HEK293 (cell line): Measurements from ENCODE around the gene SH3BP4.

Experiments used
- CTCF ChIA-PET: fragments of 350-600 bp; formaldehyde crosslinking; extraction: SDS; loops from one replicate; lab custom pipeline; 2021; ENCODE audit warnings: antibody characterized with exemption; lab: Yijun Ruan, JAX
- POLR2A ChIA-PET: fragments of 300-600 bp; formaldehyde crosslinking; extraction: SDS; loops from one replicate; lab custom pipeline; 2020; ENCODE audit warnings: antibody characterized with exemption, inconsistent platforms; lab: Yijun Ruan, JAX
- H3K27ac ChIP-seq: fragments of 200-500 bp; sonication (Bioruptor generic); 2 replicates; pipeline ENCODE4 v1.5.1; 2014; ENCODE audit warnings: low read depth, low read length, control low read depth, inconsistent platforms; ENCODE audit errors: extremely low read depth
- H3K36me3 ChIP-seq, 2 experiments: fragments of 200-500 bp in 1 of 2; sonication (Bioruptor generic) in 1 of 2; 1 replicate in 1 of 2; 2 replicates in 1 of 2; pipeline ENCODE4 v1.5.1; 2014 to 2017; ENCODE audit warnings: inconsistent platforms in 2 of 2, low read length in 2 of 2; ENCODE audit not compliant: control insufficient read depth in 2 of 2, insufficient read depth in 1 of 2
- H3K4me1 ChIP-seq: fragments of 200-500 bp; sonication (Bioruptor generic); 2 replicates; pipeline ENCODE4 v1.5.1; 2014; ENCODE audit warnings: mild to moderate bottlenecking, low read length, inconsistent platforms; ENCODE audit not compliant: control insufficient read depth, insufficient read depth
- H3K4me3 ChIP-seq: 2 replicates; pipeline ENCODE4 v1.5.1; 2011; ENCODE audit warnings: low read depth, mild to moderate bottlenecking, control low read depth, low read length, moderate library complexity
- H3K9me3 ChIP-seq: fragments of 200-500 bp; sonication (Bioruptor generic); 2 replicates; pipeline ENCODE4 v1.5.1; 2014; ENCODE audit warnings: low read depth, low read length, inconsistent platforms; ENCODE audit not compliant: control insufficient read depth, insufficient read depth
- TRIM28 ChIP-seq: IDR thresholded peaks from 2 replicates; pipeline ENCODE4 v1.6.1; 2011; ENCODE audit warnings: low read length, control low read depth, borderline replicate concordance
- ZFHX2 ChIP-seq: fragments of 450-650 bp; formaldehyde crosslinking; conservative IDR thresholded peaks from 2 replicates; pipeline ENCODE4 v1.5.1; 2016; ENCODE audit warnings: missing biosample characterization, missing genetic modification characterization
- ZNF114 ChIP-seq: fragments of 450-650 bp; formaldehyde crosslinking; IDR thresholded peaks from 2 replicates; pipeline ENCODE4 v1.5.0; 2017; ENCODE audit warnings: missing biosample characterization, missing genetic modification characterization
- ZNF138 ChIP-seq: fragments of 450-650 bp; formaldehyde crosslinking; IDR thresholded peaks from 2 replicates; pipeline ENCODE4 v1.5.1; 2016; ENCODE audit warnings: missing biosample characterization, missing genetic modification characterization, borderline replicate concordance
- ZNF148 ChIP-seq: fragments of 450-650 bp; formaldehyde crosslinking; IDR thresholded peaks from 2 replicates; pipeline ENCODE4 v1.5.0; 2017; ENCODE audit warnings: missing biosample characterization, missing genetic modification characterization, borderline replicate concordance
- ZNF155 ChIP-seq: fragments of 450-650 bp; formaldehyde crosslinking; IDR thresholded peaks from 2 replicates; pipeline ENCODE4 v1.5.1; 2016; ENCODE audit warnings: missing biosample characterization, missing genetic modification characterization
- ZNF24 ChIP-seq: fragments of 450-650 bp; formaldehyde crosslinking; IDR thresholded peaks from 2 replicates; pipeline ENCODE4 v1.5.1; 2016; ENCODE audit warnings: missing biosample characterization, missing genetic modification characterization
- ZNF341 ChIP-seq: fragments of 450-650 bp; formaldehyde crosslinking; IDR thresholded peaks from 2 replicates; pipeline ENCODE4; 2016; ENCODE audit warnings: low read depth, missing biosample characterization, missing genetic modification characterization
- ZNF391 ChIP-seq: fragments of 450-650 bp; formaldehyde crosslinking; IDR thresholded peaks from 2 replicates; pipeline ENCODE4 v1.5.1; 2016; ENCODE audit warnings: low read depth, missing biosample characterization, missing genetic modification characterization, borderline replicate concordance
- ZNF473 ChIP-seq: fragments of 450-650 bp; formaldehyde crosslinking; IDR thresholded peaks from 2 replicates; pipeline ENCODE4 v1.5.1; 2017; ENCODE audit warnings: missing biosample characterization, missing genetic modification characterization
- ZNF548 ChIP-seq: fragments of 450-650 bp; formaldehyde crosslinking; IDR thresholded peaks from 2 replicates; pipeline ENCODE4 v1.5.1; 2016; ENCODE audit warnings: missing biosample characterization, missing genetic modification characterization
- ZNF560 ChIP-seq: fragments of 450-650 bp; formaldehyde crosslinking; IDR thresholded peaks from 2 replicates; pipeline ENCODE4 v1.5.1; 2017; ENCODE audit warnings: missing biosample characterization, missing genetic modification characterization, borderline replicate concordance
- ZNF621 ChIP-seq: fragments of 450-650 bp; formaldehyde crosslinking; IDR thresholded peaks from 2 replicates; pipeline ENCODE4 v1.5.1; 2017; ENCODE audit warnings: missing biosample characterization, missing genetic modification characterization
- ZNF707 ChIP-seq: fragments of 450-650 bp; formaldehyde crosslinking; IDR thresholded peaks from 2 replicates; pipeline ENCODE4 v1.5.1; 2016; ENCODE audit warnings: missing biosample characterization, missing genetic modification characterization
- ZNF791 ChIP-seq: fragments of 450-650 bp; formaldehyde crosslinking; IDR thresholded peaks from 2 replicates; pipeline ENCODE4 v1.5.1; 2016; ENCODE audit warnings: missing biosample characterization, missing genetic modification characterization
- ZNF792 ChIP-seq: fragments of 450-650 bp; formaldehyde crosslinking; IDR thresholded peaks from 2 replicates; pipeline ENCODE4 v1.5.1; 2016; ENCODE audit warnings: missing biosample characterization, missing genetic modification characterization
- TF ChIP-seq, protein P1 (sequence below): fragments of 450-650 bp; formaldehyde crosslinking; IDR thresholded peaks from 2 replicates; pipeline ENCODE4 v1.5.1; 2016; ENCODE audit warnings: missing biosample characterization, missing genetic modification characterization
- TF ChIP-seq, protein P2 (sequence below): fragments of 450-650 bp; formaldehyde crosslinking; IDR thresholded peaks from 2 replicates; pipeline ENCODE4 v1.5.1; 2017; ENCODE audit warnings: missing biosample characterization, missing genetic modification characterization
- TF ChIP-seq, protein P3 (sequence below): fragments of 450-650 bp; formaldehyde crosslinking; IDR thresholded peaks from 2 replicates; pipeline ENCODE4 v1.5.1; 2016; ENCODE audit warnings: missing biosample characterization, missing genetic modification characterization

SH3BP4 gene

GRCh38 chr2:234914371-234915154 is 37.3 kb upstream of the SH3BP4 start:
- no peak overlapping the region for H3K27ac ChIP-seq
- no peaks in the 10 kb centered on the region for H3K36me3 ChIP-seq
- H3K4me3 ChIP-seq = no peak overlapping the region
- TF ChIP-seq ZNF707 (tag by site-specific recombination) = no peak
- TF ChIP-seq ZNF114 = no peak
- TF ChIP-seq ZNF148 (tag by site-specific recombination) = no peak
- TF ChIP-seq, all 188 proteins: peak for 0
- H3K4me1 ChIP-seq = no peaks in the 10 kb centered on the region
- POLR2A ChIA-PET = no interaction called here
- H3K9me3 ChIP-seq = no peaks in the 10 kb centered on the region
- CTCF ChIA-PET = no interaction called here

DNA sequence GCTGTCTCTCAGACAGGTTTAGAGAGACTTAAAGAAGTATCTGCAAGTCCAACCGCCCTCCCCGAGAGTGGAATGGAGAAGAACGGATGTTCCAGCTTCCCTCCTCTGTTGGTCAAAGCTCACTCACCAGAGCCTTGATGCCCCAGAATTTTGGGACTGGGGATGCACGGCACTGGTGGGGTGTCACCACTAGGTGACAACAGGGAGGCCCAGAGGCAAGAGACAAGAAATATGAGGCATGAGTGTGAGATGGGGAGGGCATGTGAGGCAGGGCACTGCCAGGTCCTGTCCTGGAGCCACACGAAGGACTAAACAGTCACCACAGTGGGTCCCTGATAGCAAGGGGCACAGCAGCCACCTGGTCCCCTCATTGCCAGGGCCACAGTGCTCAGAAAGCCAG is 35.1 kb upstream of the SH3BP4 start:
- no peaks in the 10 kb centered on the region for H3K9me3 ChIP-seq
- CTCF ChIA-PET = interaction anchor here (1.3 to 1.4 kb wide), 2 partner anchors 35 to 36 kb away, joined by 4 to 5 read pairs; no protein-coding TSS in a partner anchor
- TF ChIP-seq, protein P1, sequence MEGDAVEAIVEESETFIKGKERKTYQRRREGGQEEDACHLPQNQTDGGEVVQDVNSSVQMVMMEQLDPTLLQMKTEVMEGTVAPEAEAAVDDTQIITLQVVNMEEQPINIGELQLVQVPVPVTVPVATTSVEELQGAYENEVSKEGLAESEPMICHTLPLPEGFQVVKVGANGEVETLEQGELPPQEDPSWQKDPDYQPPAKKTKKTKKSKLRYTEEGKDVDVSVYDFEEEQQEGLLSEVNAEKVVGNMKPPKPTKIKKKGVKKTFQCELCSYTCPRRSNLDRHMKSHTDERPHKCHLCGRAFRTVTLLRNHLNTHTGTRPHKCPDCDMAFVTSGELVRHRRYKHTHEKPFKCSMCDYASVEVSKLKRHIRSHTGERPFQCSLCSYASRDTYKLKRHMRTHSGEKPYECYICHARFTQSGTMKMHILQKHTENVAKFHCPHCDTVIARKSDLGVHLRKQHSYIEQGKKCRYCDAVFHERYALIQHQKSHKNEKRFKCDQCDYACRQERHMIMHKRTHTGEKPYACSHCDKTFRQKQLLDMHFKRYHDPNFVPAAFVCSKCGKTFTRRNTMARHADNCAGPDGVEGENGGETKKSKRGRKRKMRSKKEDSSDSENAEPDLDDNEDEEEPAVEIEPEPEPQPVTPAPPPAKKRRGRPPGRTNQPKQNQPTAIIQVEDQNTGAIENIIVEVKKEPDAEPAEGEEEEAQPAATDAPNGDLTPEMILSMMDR (tag by site-specific recombination) = peak; percentile 25; the same call in 1 of the 2 replicates
- no peak for TF ChIP-seq ZNF341 (tag by site-specific recombination)
- TF ChIP-seq ZNF548 (tag by site-specific recombination) = no peak
- TF ChIP-seq ZNF24 (tag by site-specific recombination) = no peak
- no peak for TF ChIP-seq ZNF791 (tag by site-specific recombination)
- TF ChIP-seq, all 188 proteins: peak for 1
- no peak overlapping the region for H3K27ac ChIP-seq
- POLR2A ChIA-PET = no interaction called here
- no peak overlapping the region for H3K4me3 ChIP-seq
- H3K4me1 ChIP-seq = no peaks in the 10 kb centered on the region
- no peaks in the 10 kb centered on the region for H3K36me3 ChIP-seq

GRCh38 chr2:234917211-234917975 is 34.4 kb upstream of the SH3BP4 start:
- no peak overlapping the region for H3K4me3 ChIP-seq
- H3K9me3 ChIP-seq = no peaks in the 10 kb centered on the region
- TF ChIP-seq, protein P2, sequence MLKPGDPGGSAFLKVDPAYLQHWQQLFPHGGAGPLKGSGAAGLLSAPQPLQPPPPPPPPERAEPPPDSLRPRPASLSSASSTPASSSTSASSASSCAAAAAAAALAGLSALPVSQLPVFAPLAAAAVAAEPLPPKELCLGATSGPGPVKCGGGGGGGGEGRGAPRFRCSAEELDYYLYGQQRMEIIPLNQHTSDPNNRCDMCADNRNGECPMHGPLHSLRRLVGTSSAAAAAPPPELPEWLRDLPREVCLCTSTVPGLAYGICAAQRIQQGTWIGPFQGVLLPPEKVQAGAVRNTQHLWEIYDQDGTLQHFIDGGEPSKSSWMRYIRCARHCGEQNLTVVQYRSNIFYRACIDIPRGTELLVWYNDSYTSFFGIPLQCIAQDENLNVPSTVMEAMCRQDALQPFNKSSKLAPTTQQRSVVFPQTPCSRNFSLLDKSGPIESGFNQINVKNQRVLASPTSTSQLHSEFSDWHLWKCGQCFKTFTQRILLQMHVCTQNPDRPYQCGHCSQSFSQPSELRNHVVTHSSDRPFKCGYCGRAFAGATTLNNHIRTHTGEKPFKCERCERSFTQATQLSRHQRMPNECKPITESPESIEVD (tag by site-specific recombination) = peak; percentile 45; the same call in 1 of the 2 replicates
- TF ChIP-seq ZNF560 (tag by site-specific recombination) (no peak), ZNF155 (no peak), TRIM28 (peak; percentile 35; the same call in 1 of the 2 replicates), ZFHX2 (no peak), ZNF473 (tag by site-specific recombination) (no peak), ZNF792 (tag by site-specific recombination) (no peak), ZNF138 (no peak), ZNF391 (tag by site-specific recombination) (no peak), ZNF621 (tag by site-specific recombination) (no peak), ZNF24 (tag by site-specific recombination) (no peak), ZNF707 (tag by site-specific recombination) (no peak)
- TF ChIP-seq, protein P3, sequence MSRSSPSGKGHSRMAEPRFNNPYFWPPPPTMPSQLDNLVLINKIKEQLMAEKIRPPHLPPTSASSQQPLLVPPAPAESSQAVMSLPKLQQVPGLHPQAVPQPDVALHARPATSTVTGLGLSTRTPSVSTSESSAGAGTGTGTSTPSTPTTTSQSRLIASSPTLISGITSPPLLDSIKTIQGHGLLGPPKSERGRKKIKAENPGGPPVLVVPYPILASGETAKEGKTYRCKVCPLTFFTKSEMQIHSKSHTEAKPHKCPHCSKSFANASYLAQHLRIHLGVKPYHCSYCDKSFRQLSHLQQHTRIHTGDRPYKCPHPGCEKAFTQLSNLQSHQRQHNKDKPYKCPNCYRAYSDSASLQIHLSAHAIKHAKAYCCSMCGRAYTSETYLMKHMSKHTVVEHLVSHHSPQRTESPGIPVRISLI (tag by site-specific recombination) = no peak
- POLR2A ChIA-PET = no interaction called here
- no peaks in the 10 kb centered on the region for H3K36me3 ChIP-seq
- H3K4me1 ChIP-seq = no peaks in the 10 kb centered on the region
- CTCF ChIA-PET = interaction anchor here (1.3 kb wide), 1 partner anchor 37 kb away, joined by 4 read pairs; no protein-coding TSS in a partner anchor
- H3K27ac ChIP-seq = no peak overlapping the region
